Astrocyte of the cerebellum (primary cell): ENCODE measurements around the gene RAB4B.

Source experiments
- DNase-seq: peaks from one replicate; pipeline ENCODE4 v3.0.0-alpha.2; 2011; ENCODE audit warnings: low read depth
- H3K4me3 ChIP-seq: 2 replicates; pipeline ENCODE4 v1.5.1; 2011; ENCODE audit warnings: mild to moderate bottlenecking, low read depth, low read length, moderate library complexity
- CTCF ChIP-seq: IDR thresholded peaks from 2 replicates; pipeline ENCODE4 v1.5.1; 2012; ENCODE audit warnings: low read length, low read depth, moderate library complexity, mild to moderate bottlenecking; ENCODE audit errors: missing control alignments
- in situ Hi-C: cut with HindIII; loops from 2 replicates; pipeline ENCODE4 v1.10.0; 2017; ENCODE audit warnings: low sequenced_read_pairs

Gene RAB4B

GRCh38 chr19:40752257-40752781 lies 25.7 kb upstream of the RAB4B start:
- no peak for TF ChIP-seq CTCF
- no peak for DNase-seq
- peak overlapping the region; percentile 70 for H3K4me3 ChIP-seq
- in situ Hi-C loops = no loop called here

- no peak overlapping the region for H3K4me3 ChIP-seq
- no peak for DNase-seq
- in situ Hi-C loops = no loop called here
- no peak for TF ChIP-seq CTCF
Observed at GRCh38 chr19:40754611-40755247, 23.3 kb upstream of the RAB4B start.

- in situ Hi-C loops = no loop called here
- no peak for DNase-seq
- no peak for TF ChIP-seq CTCF
- no peak overlapping the region for H3K4me3 ChIP-seq
Observed at GRCh38 chr19:40755248-40755624, 22.8 kb upstream of the RAB4B start.

- TF ChIP-seq CTCF = no peak
- H3K4me3 ChIP-seq = no peak overlapping the region
- in situ Hi-C loops = no loop called here
- no peak for DNase-seq
Observed at GRCh38 chr19:40755791-40756190, 22.3 kb upstream of the RAB4B start.

- in situ Hi-C loops = no loop called here
- no peak overlapping the region for H3K4me3 ChIP-seq
- DNase-seq = no peak
- no peak for TF ChIP-seq CTCF
Observed at GRCh38 chr19:40756502-40757110, 21.4 kb upstream of the RAB4B start.

GRCh38 chr19:40758491-40758890 lies 19.6 kb upstream of the RAB4B start:
- no peak overlapping the region for H3K4me3 ChIP-seq
- no peak for TF ChIP-seq CTCF
- in situ Hi-C loops = no loop called here
- no peak for DNase-seq
